ENCODE results near the gene GRM8. TPM values are rescaled to one million over a fixed set of nuclear protein-coding genes. Genes with fewer than 3 reads are reported as not detected.

GRM8 gene
- total RNA-seq, 1 donor from 2014 or later, result 0.51 TPM

GRCh38 chr7:127254163-127254684 lies 1.5 kb upstream of the GRM8 start:
- no peaks in the 10 kb centered on the region for H3K9me3 Mint-ChIP-seq (ENCODE audit: unreplicated experiment)
- peaks cover 52% of the 10 kb centered on the region for H3K27me3 Mint-ChIP-seq (ENCODE audit: unreplicated experiment)
- no peaks in the 10 kb centered on the region for H3K36me3 Mint-ChIP-seq (ENCODE audit: unreplicated experiment)
- peak; percentile 9 for TF ChIP-seq CTCF (IDR thresholded peaks at IDR 0.05)
- peaks cover 10% of the 10 kb centered on the region for H3K4me1 Mint-ChIP-seq (ENCODE audit: unreplicated experiment)
- no peak for DNase-seq (ENCODE audit: extremely low spot score, unreplicated experiment)
- no peak overlapping the region for H3K27ac Mint-ChIP-seq (ENCODE audit: unreplicated experiment)
- no peak overlapping the region for H3K4me3 Mint-ChIP-seq (ENCODE audit: unreplicated experiment)

GRCh38 chr7:127253281-127254162 lies 781 bp upstream of the GRM8 start:
- peak; percentile 91 for TF ChIP-seq CTCF (IDR thresholded peaks at IDR 0.05)
- no peak overlapping the region for H3K27ac Mint-ChIP-seq (ENCODE audit: unreplicated experiment)
- H3K9me3 Mint-ChIP-seq (ENCODE audit: unreplicated experiment), result no peaks in the 10 kb centered on the region
- H3K27me3 Mint-ChIP-seq (ENCODE audit: unreplicated experiment), result peaks cover 58% of the 10 kb centered on the region
- no peaks in the 10 kb centered on the region for H3K36me3 Mint-ChIP-seq (ENCODE audit: unreplicated experiment)
- peak; percentile 89 for DNase-seq (ENCODE audit: extremely low spot score, unreplicated experiment)
- H3K4me3 Mint-ChIP-seq (ENCODE audit: unreplicated experiment), result peak overlapping the region; percentile 84
- H3K4me1 Mint-ChIP-seq (ENCODE audit: unreplicated experiment), result peaks cover 10% of the 10 kb centered on the region

- Mint-ChIP-seq H3K27ac (ENCODE audit: unreplicated experiment) (no peak overlapping the region), H3K9me3 (ENCODE audit: unreplicated experiment) (no peaks in the 10 kb centered on the region), H3K4me1 (ENCODE audit: unreplicated experiment) (peaks cover 10% of the 10 kb centered on the region), H3K27me3 (ENCODE audit: unreplicated experiment) (peaks cover 63% of the 10 kb centered on the region), H3K36me3 (ENCODE audit: unreplicated experiment) (no peaks in the 10 kb centered on the region), H3K4me3 (ENCODE audit: unreplicated experiment) (peak overlapping the region; percentile 84)
- DNase-seq (ENCODE audit: extremely low spot score, unreplicated experiment), result no peak
- TF ChIP-seq CTCF (IDR thresholded peaks at IDR 0.05), result no peak
These were observed 396 bp downstream of the GRM8 start for GRCh38 chr7:127252377-127252713.

GRCh38 chr7:127251465-127252376 lies 1.0 kb downstream of the GRM8 start:
- Mint-ChIP-seq H3K27me3 (ENCODE audit: unreplicated experiment) (peaks cover 65% of the 10 kb centered on the region), H3K9me3 (ENCODE audit: unreplicated experiment) (no peaks in the 10 kb centered on the region), H3K36me3 (ENCODE audit: unreplicated experiment) (no peaks in the 10 kb centered on the region), H3K4me1 (ENCODE audit: unreplicated experiment) (peaks cover 10% of the 10 kb centered on the region), H3K4me3 (ENCODE audit: unreplicated experiment) (peak overlapping the region; percentile 84), H3K27ac (ENCODE audit: unreplicated experiment) (no peak overlapping the region)
- no peak for DNase-seq (ENCODE audit: extremely low spot score, unreplicated experiment)
- no peak for TF ChIP-seq CTCF (IDR thresholded peaks at IDR 0.05)
